NCI-H2227 treated with DMSO at 0.1 percent for 48 hours (cell line): ENCODE data around the gene ITGAE.

Experiments
- DNase-seq: peaks from one replicate; lab custom pipeline; 2025; lab: John Stamatoyannopoulos, UW

The ITGAE gene

GRCh38 chr17:3817851-3818605 lies 17.0 kb upstream of the ITGAE start:
- DNase-seq, result no peak

GRCh38 chr17:3815925-3816324 lies 14.9 kb upstream of the ITGAE start:
- no peak for DNase-seq

GRCh38 chr17:3815122-3815521 lies 14.1 kb upstream of the ITGAE start:
- no peak for DNase-seq

GRCh38 chr17:3814361-3814760 lies 13.4 kb upstream of the ITGAE start:
- DNase-seq, result no peak

GRCh38 chr17:3813171-3813570 lies 12.2 kb upstream of the ITGAE start:
- no peak for DNase-seq

GRCh38 chr17:3812771-3813170 lies 11.8 kb upstream of the ITGAE start:
- no peak for DNase-seq

GRCh38 chr17:3812284-3812683 lies 11.3 kb upstream of the ITGAE start:
- DNase-seq, result no peak

GRCh38 chr17:3810019-3810418 lies 9.0 kb upstream of the ITGAE start:
- DNase-seq, result no peak

GRCh38 chr17:3809135-3809534 lies 8.1 kb upstream of the ITGAE start:
- no peak for DNase-seq

GRCh38 chr17:3808701-3809100 lies 7.7 kb upstream of the ITGAE start:
- DNase-seq, result no peak

- no peak for DNase-seq
Measured at GRCh38 chr17:3805581-3805980, 4.6 kb upstream of the ITGAE start.

GRCh38 chr17:3804503-3804931 lies 3.5 kb upstream of the ITGAE start:
- DNase-seq, result no peak

- DNase-seq, result no peak
Measured at GRCh38 chr17:3803308-3803640, 2.3 kb upstream of the ITGAE start.

GRCh38 chr17:3802461-3803307 lies 1.7 kb upstream of the ITGAE start:
- DNase-seq, result no peak

GRCh38 chr17:3801792-3802191 lies 804 bp upstream of the ITGAE start:
- DNase-seq, result no peak

GRCh38 chr17:3801347-3801746 lies 359 bp upstream of the ITGAE start:
- no peak for DNase-seq

GRCh38 chr17:3799181-3799945 lies 1.6 kb downstream of the ITGAE start:
- DNase-seq, result no peak

- DNase-seq, result no peak
Measured at GRCh38 chr17:3798273-3799180, 2.5 kb downstream of the ITGAE start.

- DNase-seq, result no peak
Measured at GRCh38 chr17:3796822-3797170, 4.2 kb downstream of the ITGAE start.

GRCh38 chr17:3796110-3796821 lies 4.7 kb downstream of the ITGAE start:
- DNase-seq, result no peak
